ENCODE results near the gene TTLL5. TPM values are rescaled to one million over a fixed set of nuclear protein-coding genes. Genes with fewer than 3 reads are reported as not detected.

Gene TTLL5
- total RNA-seq, 3 donors from 2014 or later (not counting 1 experiment from before 2014, with no cell fraction given): 27.1 to 34.3 (median 32.5) TPM

DNA sequence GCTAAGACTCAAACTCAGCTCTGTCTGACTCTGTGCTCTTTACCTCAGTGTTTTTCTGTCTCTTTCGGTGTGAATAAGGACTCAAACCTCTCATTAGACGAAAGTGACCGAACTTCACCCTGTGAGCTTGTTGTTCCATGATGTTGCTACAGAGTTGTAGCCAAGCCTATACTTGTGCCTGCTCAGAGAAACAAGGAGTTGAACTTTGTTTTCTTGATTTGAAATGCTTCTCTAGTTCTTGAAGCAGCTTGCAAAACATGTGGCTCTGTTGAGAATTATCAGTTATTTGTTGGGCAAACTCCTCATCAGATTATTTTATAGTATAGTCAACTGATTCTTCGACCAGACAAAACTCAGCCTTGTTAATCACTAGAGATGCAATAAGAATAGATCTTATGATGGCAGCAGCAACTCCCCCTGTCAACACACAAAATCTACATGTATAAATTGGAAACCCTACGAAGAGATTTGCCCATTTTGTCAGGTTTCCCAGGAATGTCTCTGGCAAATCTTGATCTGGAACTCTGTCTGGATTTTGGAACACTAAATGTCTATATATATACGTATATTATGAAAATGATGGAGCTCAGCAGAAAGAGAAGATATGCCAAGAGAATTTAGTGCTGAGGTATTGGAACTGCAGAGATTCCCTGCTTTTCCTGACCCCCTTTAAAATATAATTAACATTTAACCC lies 146.8 kb downstream of the TTLL5 start:
- Histone ChIP-seq H3K36me3 (ENCODE audit: control insufficient read depth, insufficient read depth, low read length) (no peaks in the 10 kb centered on the region), H3K4me3 (ENCODE audit: low read length) (no peak overlapping the region), H3K27ac (ENCODE audit: low read length) (no peak overlapping the region), H3K4me1 (ENCODE audit: control insufficient read depth, insufficient read depth, low read length) (no peaks in the 10 kb centered on the region), H3K9me3 (ENCODE audit: control insufficient read depth, insufficient read depth, low read length) (no peaks in the 10 kb centered on the region), H3K27me3 (ENCODE audit: control insufficient read depth, insufficient read depth, low read length) (no peaks in the 10 kb centered on the region)
- no peaks in the 10 kb centered on the region for H3K36me3 Mint-ChIP-seq
- H3K4me1 Mint-ChIP-seq: no peaks in the 10 kb centered on the region
- TF ChIP-seq, protein P1, sequence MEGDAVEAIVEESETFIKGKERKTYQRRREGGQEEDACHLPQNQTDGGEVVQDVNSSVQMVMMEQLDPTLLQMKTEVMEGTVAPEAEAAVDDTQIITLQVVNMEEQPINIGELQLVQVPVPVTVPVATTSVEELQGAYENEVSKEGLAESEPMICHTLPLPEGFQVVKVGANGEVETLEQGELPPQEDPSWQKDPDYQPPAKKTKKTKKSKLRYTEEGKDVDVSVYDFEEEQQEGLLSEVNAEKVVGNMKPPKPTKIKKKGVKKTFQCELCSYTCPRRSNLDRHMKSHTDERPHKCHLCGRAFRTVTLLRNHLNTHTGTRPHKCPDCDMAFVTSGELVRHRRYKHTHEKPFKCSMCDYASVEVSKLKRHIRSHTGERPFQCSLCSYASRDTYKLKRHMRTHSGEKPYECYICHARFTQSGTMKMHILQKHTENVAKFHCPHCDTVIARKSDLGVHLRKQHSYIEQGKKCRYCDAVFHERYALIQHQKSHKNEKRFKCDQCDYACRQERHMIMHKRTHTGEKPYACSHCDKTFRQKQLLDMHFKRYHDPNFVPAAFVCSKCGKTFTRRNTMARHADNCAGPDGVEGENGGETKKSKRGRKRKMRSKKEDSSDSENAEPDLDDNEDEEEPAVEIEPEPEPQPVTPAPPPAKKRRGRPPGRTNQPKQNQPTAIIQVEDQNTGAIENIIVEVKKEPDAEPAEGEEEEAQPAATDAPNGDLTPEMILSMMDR (IDR thresholded peaks at IDR 0.05): no peak
- DNase-seq: no peak
- no peaks in the 10 kb centered on the region for H3K27me3 Mint-ChIP-seq (ENCODE audit: low read depth in 2 of 2)
- H3K27ac Mint-ChIP-seq: no peak overlapping the region
- no peak for ATAC-seq
- H3K4me3 Mint-ChIP-seq: no peak overlapping the region
- intact Hi-C loops (cut with micrococcal nuclease): no loop called here
- no peaks in the 10 kb centered on the region for H3K9me3 Mint-ChIP-seq
- 92% methylated on average over 4 of the region's 6 CpGs for WGBS (ENCODE audit: insufficient coverage)

- no peak for ATAC-seq
- H3K27me3 ChIP-seq (ENCODE audit: control insufficient read depth, insufficient read depth, low read length): no peaks in the 10 kb centered on the region
- no peaks in the 10 kb centered on the region for H3K4me1 Mint-ChIP-seq
- no peaks in the 10 kb centered on the region for H3K36me3 Mint-ChIP-seq
- H3K27ac ChIP-seq (ENCODE audit: low read length): no peak overlapping the region
- WGBS (ENCODE audit: insufficient coverage): 92% methylated on average over 7 of the region's 7 CpGs
- H3K4me3 Mint-ChIP-seq: no peak overlapping the region
- no peak overlapping the region for H3K4me3 ChIP-seq (ENCODE audit: low read length)
- TF ChIP-seq, protein P1 (IDR thresholded peaks at IDR 0.05): no peak
- H3K9me3 Mint-ChIP-seq: no peaks in the 10 kb centered on the region
- H3K27me3 Mint-ChIP-seq (ENCODE audit: low read depth in 2 of 2): no peaks in the 10 kb centered on the region
- no peaks in the 10 kb centered on the region for H3K9me3 ChIP-seq (ENCODE audit: control insufficient read depth, insufficient read depth, low read length)
- H3K36me3 ChIP-seq (ENCODE audit: control insufficient read depth, insufficient read depth, low read length): no peaks in the 10 kb centered on the region
- H3K4me1 ChIP-seq (ENCODE audit: control insufficient read depth, insufficient read depth, low read length): no peaks in the 10 kb centered on the region
- no peak for DNase-seq
- no peak overlapping the region for H3K27ac Mint-ChIP-seq
- intact Hi-C loops (cut with micrococcal nuclease): no loop called here
Observed at GRCh38 chr14:75811136-75811829, 150.2 kb downstream of the TTLL5 start.

DNA sequence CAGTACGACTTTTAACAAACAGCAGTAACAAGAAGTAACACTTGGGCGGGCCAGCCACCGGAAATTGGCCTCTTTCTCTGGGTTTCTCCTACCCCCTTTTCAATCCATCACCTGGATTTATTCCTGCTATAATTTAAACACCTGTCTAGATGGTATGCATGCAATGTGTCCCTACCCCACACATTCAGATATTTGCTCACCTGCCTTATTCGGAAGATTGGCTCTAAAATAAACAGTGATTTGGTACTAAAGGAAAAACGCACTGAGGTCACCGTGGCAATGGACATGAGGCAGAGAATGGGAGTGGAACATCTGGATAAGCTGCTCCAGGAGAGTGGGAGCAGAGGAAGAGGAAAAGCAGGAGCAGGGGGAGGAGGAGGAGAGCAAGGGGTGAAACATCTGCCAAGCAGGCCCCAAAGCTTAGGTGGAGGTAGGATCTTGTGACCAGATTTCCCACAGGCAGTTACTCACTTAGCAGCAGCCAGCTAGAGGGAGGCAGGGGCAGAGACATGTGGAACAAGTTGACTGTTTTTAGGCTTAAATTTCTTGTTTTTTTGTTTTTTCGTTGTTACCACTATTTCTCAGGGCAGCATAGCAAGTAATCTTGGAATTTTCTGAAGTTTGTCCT lies 150.9 kb downstream of the TTLL5 start:
- DNase-seq (no peak), ATAC-seq (no peak)
- intact Hi-C loops (cut with micrococcal nuclease): no loop called here
- Histone ChIP-seq H3K27ac (ENCODE audit: low read length) (no peak overlapping the region), H3K9me3 (ENCODE audit: control insufficient read depth, insufficient read depth, low read length) (no peaks in the 10 kb centered on the region), H3K4me1 (ENCODE audit: control insufficient read depth, insufficient read depth, low read length) (no peaks in the 10 kb centered on the region), H3K36me3 (ENCODE audit: control insufficient read depth, insufficient read depth, low read length) (no peaks in the 10 kb centered on the region), H3K4me3 (ENCODE audit: low read length) (no peak overlapping the region), H3K27me3 (ENCODE audit: control insufficient read depth, insufficient read depth, low read length) (no peaks in the 10 kb centered on the region)
- no peaks in the 10 kb centered on the region for H3K27me3 Mint-ChIP-seq (ENCODE audit: low read depth in 2 of 2)
- H3K27ac Mint-ChIP-seq: no peak overlapping the region
- H3K4me1 Mint-ChIP-seq: no peaks in the 10 kb centered on the region
- no peaks in the 10 kb centered on the region for H3K36me3 Mint-ChIP-seq
- no peaks in the 10 kb centered on the region for H3K9me3 Mint-ChIP-seq
- H3K4me3 Mint-ChIP-seq: no peak overlapping the region
- whole genome bisulfite sequencing (ENCODE audit: insufficient coverage): 97% methylated on average over 7 of the region's 7 CpGs
- TF ChIP-seq, protein P1 (IDR thresholded peaks at IDR 0.05): no peak

All from natural killer cell (primary cell).